HG03060 (cell line): ENCODE results near the gene SPIN4.
"Not testable (repeated sequence)": the region's sequence is repeated elsewhere in the genome, so short reads cannot be mapped to it uniquely, and the experiment has no call there.

ENCODE experiments used
- ATAC-seq: cut with Tn5 transposase; IDR thresholded peaks from one replicate; pipeline ENCODE4 v1.9.1; 2021; ENCODE audit warnings: low read depth, moderate number of reproducible peaks; ENCODE audit not compliant: unreplicated experiment

SPIN4 gene

GRCh38 chrX:63350941-63351616 is at the start of gene SPIN4:
Gene SPIN4, minus strand, starts transcription at chrX:63351332. Its CDS starts 513 bp downstream, at chrX:63350819.
- ATAC-seq = peak; percentile 73

GRCh38 chrX:63400340-63400739 is 49.2 kb upstream of the SPIN4 start:
- no peak for ATAC-seq

GRCh38 chrX:63394872-63395271 is 43.7 kb upstream of the SPIN4 start:
- no peak for ATAC-seq

GRCh38 chrX:63393094-63393493 is 42.0 kb upstream of the SPIN4 start:
- not testable (repeated sequence) for ATAC-seq

- ATAC-seq = no peak
These were observed 36.3 kb upstream of the SPIN4 start for GRCh38 chrX:63387411-63387810.

GRCh38 chrX:63384263-63384662 is 33.1 kb upstream of the SPIN4 start:
- ATAC-seq = not testable (repeated sequence)

GRCh38 chrX:63373012-63373411 is 21.9 kb upstream of the SPIN4 start:
- ATAC-seq = not testable (repeated sequence)

- not testable (repeated sequence) for ATAC-seq
These were observed 16.6 kb upstream of the SPIN4 start for GRCh38 chrX:63367699-63368098.

- no peak for ATAC-seq
These were observed 12.7 kb upstream of the SPIN4 start for GRCh38 chrX:63363788-63364187.

GRCh38 chrX:63361494-63361893 is 10.4 kb upstream of the SPIN4 start:
- ATAC-seq = no peak

- no peak for ATAC-seq
These were observed 3.4 kb upstream of the SPIN4 start for GRCh38 chrX:63354484-63354883.

- ATAC-seq = no peak
These were observed 661 bp downstream of the SPIN4 start for GRCh38 chrX:63350465-63350877.

- no peak for ATAC-seq
These were observed 1.8 kb downstream of the SPIN4 start for GRCh38 chrX:63349307-63349706.

GRCh38 chrX:63330681-63331080 is 20.5 kb downstream of the SPIN4 start:
- ATAC-seq = no peak

GRCh38 chrX:63327788-63328187 is 23.3 kb downstream of the SPIN4 start:
- ATAC-seq = no peak

GRCh38 chrX:63299596-63299995 is 51.5 kb downstream of the SPIN4 start:
- no peak for ATAC-seq
